ENCODE measurements around the gene D2HGDH. TPM values are rescaled to one million over a fixed set of nuclear protein-coding genes. Genes with fewer than 3 reads are reported as not detected.
A peak's percentile ranks its signal among the peaks of the same experiment; 100 is the strongest.

Gene D2HGDH
- total and polyA plus RNA-seq, 2 of the 13 experiments (the other 11 are each of a cell fraction or from before 2014, with no cell fraction given), result 19.2 to 20.3 TPM

DNA sequence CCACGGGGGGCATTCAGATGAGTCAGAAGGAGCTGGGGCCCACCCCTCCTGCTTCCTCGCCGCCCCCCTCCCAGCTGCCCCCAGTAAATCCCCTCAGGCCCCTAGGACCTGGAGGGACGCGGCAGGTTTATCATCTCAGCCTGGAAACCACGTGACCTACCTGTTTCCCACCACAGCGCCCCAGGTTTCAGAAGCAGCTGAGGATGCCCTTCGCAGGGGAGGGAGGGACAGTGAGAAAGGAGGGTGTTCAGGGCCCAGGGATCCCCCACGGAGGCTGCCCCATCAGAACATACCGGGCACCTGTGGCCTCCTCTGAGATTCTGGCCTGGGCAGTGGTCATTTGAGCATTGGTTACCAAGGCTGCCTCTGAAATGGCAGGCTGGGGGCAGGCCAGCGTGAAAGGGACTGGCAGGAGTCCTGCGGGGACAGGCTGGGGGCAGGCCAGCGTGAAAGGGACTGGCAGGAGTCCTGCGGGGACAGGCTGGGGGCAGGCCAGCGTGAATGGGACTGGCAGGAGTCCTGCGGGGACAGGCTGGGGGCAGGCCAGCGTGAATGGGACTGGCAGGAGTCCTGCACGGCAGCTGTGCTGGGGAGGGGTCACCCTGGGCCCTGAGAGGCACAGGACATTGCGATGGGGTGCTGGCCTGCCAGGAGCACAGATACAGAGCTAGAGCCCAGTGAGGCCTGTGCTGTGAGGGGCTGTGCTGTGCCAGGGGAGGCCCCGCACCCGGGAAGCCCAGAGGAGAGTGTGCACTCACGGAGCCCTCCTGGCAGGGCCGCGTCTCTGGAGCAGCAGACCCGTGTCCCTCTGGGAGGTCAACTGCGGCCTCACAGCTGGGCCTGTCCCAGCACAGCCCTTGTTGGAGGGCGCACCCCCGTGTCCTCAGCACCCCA is 76.1 kb downstream of the D2HGDH start (continued):
- TF ChIP-seq, protein P1, sequence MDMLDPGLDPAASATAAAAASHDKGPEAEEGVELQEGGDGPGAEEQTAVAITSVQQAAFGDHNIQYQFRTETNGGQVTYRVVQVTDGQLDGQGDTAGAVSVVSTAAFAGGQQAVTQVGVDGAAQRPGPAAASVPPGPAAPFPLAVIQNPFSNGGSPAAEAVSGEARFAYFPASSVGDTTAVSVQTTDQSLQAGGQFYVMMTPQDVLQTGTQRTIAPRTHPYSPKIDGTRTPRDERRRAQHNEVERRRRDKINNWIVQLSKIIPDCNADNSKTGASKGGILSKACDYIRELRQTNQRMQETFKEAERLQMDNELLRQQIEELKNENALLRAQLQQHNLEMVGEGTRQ (IDR thresholded peaks at IDR 0.05; ENCODE audit: low read depth, low read length), result peak; percentile 39; the same call in 1 of the 2 replicates
- TF ChIP-seq, protein P1 (CRISPR knock-in tag; IDR thresholded peaks at IDR 0.05; ENCODE audit: borderline replicate concordance), result peak; percentile 52; the same call in 1 of the 2 replicates
- TF ChIP-seq, protein P2, sequence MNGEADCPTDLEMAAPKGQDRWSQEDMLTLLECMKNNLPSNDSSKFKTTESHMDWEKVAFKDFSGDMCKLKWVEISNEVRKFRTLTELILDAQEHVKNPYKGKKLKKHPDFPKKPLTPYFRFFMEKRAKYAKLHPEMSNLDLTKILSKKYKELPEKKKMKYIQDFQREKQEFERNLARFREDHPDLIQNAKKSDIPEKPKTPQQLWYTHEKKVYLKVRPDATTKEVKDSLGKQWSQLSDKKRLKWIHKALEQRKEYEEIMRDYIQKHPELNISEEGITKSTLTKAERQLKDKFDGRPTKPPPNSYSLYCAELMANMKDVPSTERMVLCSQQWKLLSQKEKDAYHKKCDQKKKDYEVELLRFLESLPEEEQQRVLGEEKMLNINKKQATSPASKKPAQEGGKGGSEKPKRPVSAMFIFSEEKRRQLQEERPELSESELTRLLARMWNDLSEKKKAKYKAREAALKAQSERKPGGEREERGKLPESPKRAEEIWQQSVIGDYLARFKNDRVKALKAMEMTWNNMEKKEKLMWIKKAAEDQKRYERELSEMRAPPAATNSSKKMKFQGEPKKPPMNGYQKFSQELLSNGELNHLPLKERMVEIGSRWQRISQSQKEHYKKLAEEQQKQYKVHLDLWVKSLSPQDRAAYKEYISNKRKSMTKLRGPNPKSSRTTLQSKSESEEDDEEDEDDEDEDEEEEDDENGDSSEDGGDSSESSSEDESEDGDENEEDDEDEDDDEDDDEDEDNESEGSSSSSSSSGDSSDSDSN (CRISPR knock-in tag; IDR thresholded peaks at IDR 0.05), result peak; percentile 30; the same call in 1 of the 2 replicates
- TF ChIP-seq ZNF230 (CRISPR knock-in tag; IDR thresholded peaks at IDR 0.05) (0 out of 2 replicates have a peak, but pooled peaks have one; percentile 35), ZNF746 (CRISPR knock-in tag; IDR thresholded peaks at IDR 0.05) (no peak), PHF21A (CRISPR knock-in tag; IDR thresholded peaks at IDR 0.05) (peak; percentile 27; the same call in 1 of the 2 replicates), KLF6 (CRISPR knock-in tag; IDR thresholded peaks at IDR 0.05) (no peak), ZBTB7B (CRISPR knock-in tag; IDR thresholded peaks at IDR 0.05) (0 out of 2 replicates have a peak, but pooled peaks have one; percentile 4), ATM (IDR thresholded peaks at IDR 0.05; ENCODE audit: borderline replicate concordance) (no peak), ZNF619 (CRISPR knock-in tag; IDR thresholded peaks at IDR 0.05) (0 out of 2 replicates have a peak, but pooled peaks have one; percentile 18), KLF12 (CRISPR knock-in tag; IDR thresholded peaks at IDR 0.05; ENCODE audit: borderline replicate concordance) (no peak), NONO (IDR thresholded peaks at IDR 0.05) (no peak), NONO (CRISPR knock-in tag; conservative IDR thresholded peaks at IDR 0.05) (0 out of 2 replicates have a peak, but pooled peaks have one; percentile 29)
- TF ChIP-seq, protein P3, sequence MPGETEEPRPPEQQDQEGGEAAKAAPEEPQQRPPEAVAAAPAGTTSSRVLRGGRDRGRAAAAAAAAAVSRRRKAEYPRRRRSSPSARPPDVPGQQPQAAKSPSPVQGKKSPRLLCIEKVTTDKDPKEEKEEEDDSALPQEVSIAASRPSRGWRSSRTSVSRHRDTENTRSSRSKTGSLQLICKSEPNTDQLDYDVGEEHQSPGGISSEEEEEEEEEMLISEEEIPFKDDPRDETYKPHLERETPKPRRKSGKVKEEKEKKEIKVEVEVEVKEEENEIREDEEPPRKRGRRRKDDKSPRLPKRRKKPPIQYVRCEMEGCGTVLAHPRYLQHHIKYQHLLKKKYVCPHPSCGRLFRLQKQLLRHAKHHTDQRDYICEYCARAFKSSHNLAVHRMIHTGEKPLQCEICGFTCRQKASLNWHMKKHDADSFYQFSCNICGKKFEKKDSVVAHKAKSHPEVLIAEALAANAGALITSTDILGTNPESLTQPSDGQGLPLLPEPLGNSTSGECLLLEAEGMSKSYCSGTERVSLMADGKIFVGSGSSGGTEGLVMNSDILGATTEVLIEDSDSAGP (CRISPR knock-in tag; IDR thresholded peaks at IDR 0.05; ENCODE audit: borderline replicate concordance), result peak; percentile 47
- TF ChIP-seq, protein P4, sequence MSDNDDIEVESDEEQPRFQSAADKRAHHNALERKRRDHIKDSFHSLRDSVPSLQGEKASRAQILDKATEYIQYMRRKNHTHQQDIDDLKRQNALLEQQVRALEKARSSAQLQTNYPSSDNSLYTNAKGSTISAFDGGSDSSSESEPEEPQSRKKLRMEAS (IDR thresholded peaks at IDR 0.05), result peak; percentile 16

Measured in HepG2 (cell line).